H1 (cell line): ENCODE measurements around the gene IDI2. TPM values are rescaled to one million over a fixed set of nuclear protein-coding genes. Genes with fewer than 3 reads are reported as not detected.

Experiments used
- CTCF ChIA-PET: fragments of 300-600 bp; sonication (Branson Sonifier 250); formaldehyde crosslinking; loops from one replicate; lab custom pipeline; 2021; ENCODE audit not compliant: partially characterized antibody; lab: Charles Lee
- POLR2A ChIA-PET: fragments of 300-600 bp; sonication (Branson Sonifier 250); formaldehyde crosslinking; loops from one replicate; lab custom pipeline; 2021; ENCODE audit warnings: inconsistent platforms; ENCODE audit not compliant: partially characterized antibody; lab: Charles Lee
- DNase-seq, 2 experiments: peaks; one replicate each; pipeline versions ENCODE4 v3.0.0 to v3.0.0-alpha.2; 2010 to 2022; ENCODE audit warnings: low spot score in 2 of 2, low read depth in 1 of 2, mixed read lengths in 1 of 2
- FAIRE-seq: peaks from 2 replicates; lab custom pipeline; 2011; peaks lifted over from hg19 to GRCh38; lab: Jason Lieb, UNC
- H2AFZ ChIP-seq: 2 replicates; pipeline ENCODE4 v1.8.1; 2012; ENCODE audit warnings: low read length, inconsistent platforms
- H2AK5ac ChIP-seq: 2 replicates; pipeline ENCODE4 v1.6.1; 2013; ENCODE audit warnings: low read depth, low read length
- H2BK120ac ChIP-seq: replicated peaks from 2 replicates; pipeline ENCODE3; 2013; ENCODE audit warnings: low read depth, low read length, inconsistent platforms
- H2BK12ac ChIP-seq: 2 replicates; pipeline ENCODE4 v1.6.1; 2013; ENCODE audit warnings: low read depth, low read length
- H2BK15ac ChIP-seq: 2 replicates; pipeline ENCODE4 v1.6.1; 2013; ENCODE audit warnings: low read length
- H2BK20ac ChIP-seq: 2 replicates; pipeline ENCODE4 v1.6.1; 2013; ENCODE audit warnings: low read length
- H2BK5ac ChIP-seq: 2 replicates; pipeline ENCODE4 v1.6.1; 2013; ENCODE audit warnings: low read depth, low read length
- H3K14ac ChIP-seq: 2 replicates; pipeline ENCODE4 v1.6.1; 2013; ENCODE audit warnings: inconsistent platforms; ENCODE audit not compliant: insufficient read length
- H3K18ac ChIP-seq: 2 replicates; pipeline ENCODE4 v1.6.1; 2013; ENCODE audit warnings: low read length; ENCODE audit errors: extremely low read depth
- H3K23ac ChIP-seq: 2 replicates; pipeline ENCODE4 v1.6.1; 2013; ENCODE audit warnings: inconsistent platforms; ENCODE audit not compliant: insufficient read length
- H3K23me2 ChIP-seq: 2 replicates; pipeline ENCODE4 v1.6.1; 2013; ENCODE audit warnings: low read depth, low read length
- H3K27ac ChIP-seq: 2 replicates; pipeline ENCODE4 v1.6.1; 2011; ENCODE audit warnings: low read depth, low read length, inconsistent platforms
- H3K27me3 ChIP-seq, 4 experiments: replicated peaks in 1 of 4; 1 replicate in 1 of 4; 2 replicates in 3 of 4; pipeline versions ENCODE4 v1.6.1 to v1.8.1; 2011 to 2013; ENCODE audit warnings: low read length in 3 of 4, mild to moderate bottlenecking in 3 of 4, inconsistent platforms in 2 of 4, mixed read lengths in 2 of 4, moderate library complexity in 1 of 4; ENCODE audit not compliant: control insufficient read depth in 3 of 4, insufficient read depth in 3 of 4; ENCODE audit errors: extremely low read depth in 1 of 4
- H3K36me3 ChIP-seq, 4 experiments: 2 replicates each; pipeline versions ENCODE4 v1.6.1 to v1.8.1; 2011 to 2013; ENCODE audit warnings: mild to moderate bottlenecking in 4 of 4, low read length in 3 of 4, moderate library complexity in 2 of 4, control low read depth in 1 of 4, inconsistent platforms in 1 of 4; ENCODE audit not compliant: insufficient read depth in 4 of 4, control insufficient read depth in 2 of 4
- H3K4ac ChIP-seq: replicated peaks from 2 replicates; pipeline ENCODE3; 2013; ENCODE audit warnings: low read length, low read depth, mixed read lengths, inconsistent platforms; ENCODE audit not compliant: insufficient read length
- H3K4me1 ChIP-seq, 4 experiments: replicated peaks in 1 of 4; 1 replicate in 1 of 4; 2 replicates in 3 of 4; pipeline versions ENCODE4 v1.6.1 to v1.8.1; 2011 to 2013; ENCODE audit warnings: low read length in 3 of 4, inconsistent platforms in 2 of 4, mixed read lengths in 1 of 4; ENCODE audit not compliant: insufficient read depth in 4 of 4, control insufficient read depth in 3 of 4
- H3K4me2 ChIP-seq, 2 experiments: 2 replicates each; pipeline versions ENCODE4 v1.6.1 to v1.8.1; 2011 to 2013; ENCODE audit warnings: low read depth in 2 of 2, low read length in 2 of 2, control low read depth in 1 of 2, inconsistent platforms in 1 of 2, mild to moderate bottlenecking in 1 of 2; ENCODE audit not compliant: insufficient read depth in 1 of 2
- H3K4me3 ChIP-seq, 4 experiments: fragments of 200-600, 300-600 bp in 1 of 4; sonication (generic), shearing (Covaris generic), sonication (Bioruptor Twin) in 1 of 4; 2 replicates each; pipeline versions ENCODE4 v1.5.1 to v1.8.1; 2011 to 2016; ENCODE audit warnings: low read length in 4 of 4, low read depth in 3 of 4, control low read depth in 2 of 4, inconsistent platforms in 2 of 4, mild to moderate bottlenecking in 2 of 4, mixed read lengths in 1 of 4, moderate library complexity in 1 of 4; ENCODE audit not compliant: insufficient read depth in 2 of 4; ENCODE audit errors: extremely low read depth in 1 of 4
- H3K56ac ChIP-seq: replicated peaks from 2 replicates; pipeline ENCODE3; 2013; ENCODE audit warnings: low read depth, mild to moderate bottlenecking, mixed read lengths, low read length, inconsistent platforms; ENCODE audit not compliant: insufficient read length
- H3K79me1 ChIP-seq: 2 replicates; pipeline ENCODE4 v1.6.1; 2013; ENCODE audit warnings: low read depth, low read length, control low read depth
- H3K79me2 ChIP-seq, 2 experiments: 2 replicates each; pipeline versions ENCODE4 v1.6.1 to v1.8.1; 2012 to 2013; ENCODE audit warnings: low read length in 2 of 2, mild to moderate bottlenecking in 2 of 2, inconsistent platforms in 1 of 2; ENCODE audit not compliant: insufficient read depth in 2 of 2, control insufficient read depth in 1 of 2
- H3K9ac ChIP-seq, 4 experiments: replicated peaks in 1 of 4; 1 replicate in 1 of 4; 2 replicates in 3 of 4; pipeline versions ENCODE4 v1.6.1 to v1.8.1; 2011 to 2013; ENCODE audit warnings: low read depth in 3 of 4, low read length in 3 of 4, control low read depth in 2 of 4, mild to moderate bottlenecking in 2 of 4, moderate library complexity in 2 of 4, inconsistent platforms in 1 of 4; ENCODE audit errors: extremely low read depth in 1 of 4
- H3K9me3 ChIP-seq, 2 experiments: 2 replicates each; pipeline versions ENCODE4 v1.6.1 to v1.8.1; 2012 to 2013; ENCODE audit warnings: mild to moderate bottlenecking in 2 of 2, moderate library complexity in 2 of 2, control low read depth in 1 of 2, inconsistent platforms in 1 of 2, low read depth in 1 of 2, low read length in 1 of 2, mixed read lengths in 1 of 2; ENCODE audit not compliant: insufficient read depth in 2 of 2
- H4K20me1 ChIP-seq, 2 experiments: replicated peaks in 1 of 2; 2 replicates each; pipeline versions ENCODE3 to v1.8.1; 2011 to 2013; ENCODE audit warnings: inconsistent platforms in 2 of 2, low read length in 2 of 2, mild to moderate bottlenecking in 1 of 2; ENCODE audit not compliant: insufficient read depth in 2 of 2, control insufficient read depth in 1 of 2
- H4K5ac ChIP-seq: 2 replicates; pipeline ENCODE4 v1.6.1; 2013; ENCODE audit warnings: low read length, low read depth, mixed read lengths, inconsistent platforms; ENCODE audit not compliant: insufficient read length
- H4K8ac ChIP-seq: 2 replicates; pipeline ENCODE4 v1.8.0; 2013; ENCODE audit warnings: mild to moderate bottlenecking, moderate library complexity, low read length, inconsistent platforms; ENCODE audit not compliant: insufficient read depth; ENCODE audit errors: extremely low read depth
- H4K91ac ChIP-seq: replicated peaks from 2 replicates; pipeline ENCODE3; 2013; ENCODE audit warnings: low read length, mixed read lengths, inconsistent platforms; ENCODE audit not compliant: insufficient read length
- GABPA ChIP-seq: IDR thresholded peaks from 2 replicates; pipeline ENCODE4 v1.6.1; 2011; ENCODE audit warnings: mild to moderate bottlenecking, low read length, moderate library complexity, borderline replicate concordance; ENCODE audit not compliant: insufficient read depth
- RAD21 ChIP-seq, 2 experiments: IDR thresholded peaks in 1 of 2; conservative IDR thresholded peaks in 1 of 2; 2 replicates each; pipeline ENCODE4 v1.6.1; 2011; ENCODE audit warnings: low read depth in 2 of 2, low read length in 2 of 2, improper control_type of control experiment in 1 of 2, inconsistent platforms in 1 of 2, mild to moderate bottlenecking in 1 of 2, moderate library complexity in 1 of 2
- RNF2 ChIP-seq: fragments of 200-900, 300-1000 bp; sonication (generic); IDR thresholded peaks from 2 replicates; pipeline ENCODE4 v1.7.1; 2016; ENCODE audit warnings: borderline replicate concordance, low read depth, mild to moderate bottlenecking, antibody characterized with exemption, low read length; ENCODE audit not compliant: poor library complexity, severe bottlenecking; ENCODE audit errors: missing control alignments
- WGBS, 2 experiments: shearing (Covaris generic) in 1 of 2; methylation state at CpG; one replicate each; pipeline versions ENCODE4 v1.1.6 to v1.1.7; 2013 to 2015; ENCODE audit warnings: low lambda C conversion rate in 2 of 2, mixed read lengths in 2 of 2, inconsistent platforms in 1 of 2, low coverage in 1 of 2, missing lambda C conversion rate in 1 of 2; ENCODE audit not compliant: insufficient replicate concordance in 2 of 2, insufficient coverage in 1 of 2, insufficient read length in 1 of 2; ENCODE audit errors: extremely low coverage in 1 of 2, missing lambda C conversion rate in 1 of 2; 5-methylcytosine and 5-hydroxymethylcytosine counted together
- polyA plus RNA-seq, 7 experiments: library from polyadenylated mRNA; depleted of rRNA in 3 of 7; stranded (reverse) in 5 of 7; unstranded in 2 of 7; fragments of >200 nt in 5 of 7; fragments of 200-250 nt in 2 of 7; gene quantifications; 1 replicate in 5 of 7; 2 replicates in 1 of 7; 4 replicates in 1 of 7; pipeline versions ENCODE4 v1.2.1 to v1.2.3, GENCODE V29; 2011 to 2013; ENCODE audit warnings: missing spikeins in 2 of 7, mixed read lengths in 2 of 7
- total RNA-seq: library from RNA; stranded (reverse); fragmentation: NEBNext Ultra II Directional; extraction: Animal tissue kit (Norgen Biotek cat#: 25700); gene quantifications from 2 replicates; pipeline ENCODE4 v1.2.1, GENCODE V29; 2021
- TF ChIP-seq, protein P1 (sequence below), 3 experiments: IDR thresholded peaks; 1 replicate in 2 of 3; 2 replicates in 1 of 3; pipeline versions ENCODE4 v1.5.1 to v1.6.1; 2011; ENCODE audit warnings: low read length in 3 of 3, mild to moderate bottlenecking in 3 of 3, inconsistent platforms in 2 of 3, low read depth in 1 of 3, moderate library complexity in 1 of 3; ENCODE audit not compliant: insufficient read depth in 1 of 3; ENCODE audit errors: control extremely low read depth in 1 of 3

Gene IDI2
- total and polyA plus RNA-seq, 2 of the 8 experiments (the other 6 are each of a cell fraction or from before 2014, with no cell fraction given) = not detected

DNA sequence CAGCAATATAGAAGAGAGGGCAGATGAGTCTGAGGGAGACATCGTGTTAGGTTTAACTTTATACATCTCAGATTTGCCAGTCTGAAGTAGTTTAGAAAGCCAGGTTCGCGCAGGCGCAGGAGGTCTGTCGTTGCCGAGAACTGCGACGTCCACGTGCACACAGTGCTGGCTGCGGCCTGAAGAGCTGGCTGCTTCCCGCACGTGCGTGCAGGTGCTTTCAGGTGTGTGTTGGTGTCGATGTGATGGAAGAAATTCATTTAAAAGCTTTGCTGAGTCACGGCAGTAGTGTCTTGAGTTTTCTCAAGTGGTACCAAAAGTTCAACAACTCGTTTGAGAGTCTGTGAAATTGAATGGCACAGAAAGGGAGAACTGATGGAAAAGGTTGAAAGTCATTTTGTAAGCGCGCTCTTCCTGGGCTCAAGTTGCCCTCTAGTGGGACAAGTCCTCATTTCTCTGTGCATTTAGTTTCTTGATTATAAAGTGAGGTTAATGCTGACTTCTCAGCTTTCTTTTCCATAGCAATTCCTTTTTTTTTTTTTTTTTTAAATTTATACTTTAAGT lies 49.2 kb upstream of the IDI2 start:
- H2AFZ ChIP-seq = no peak overlapping the region
- no peak overlapping the region for H3K23ac ChIP-seq
- no peaks in the 10 kb centered on the region; the same call in 1 of the 2 replicates for H3K79me1 ChIP-seq
- H4K5ac ChIP-seq = no peak overlapping the region
- no peak overlapping the region for H2BK12ac ChIP-seq
- no peak overlapping the region for H3K9ac ChIP-seq
- peaks cover 0 to 3% (median 0%) of the 10 kb centered on the region in 4 experiments; a peak in 1 of 7 replicates for H3K4me1 ChIP-seq
- H3K36me3 ChIP-seq = peaks cover 0 to 27% (median 3%) of the 10 kb centered on the region in 4 experiments; a peak in 7 of 8 replicates
- no peaks in the 10 kb centered on the region for H3K23me2 ChIP-seq
- no peak overlapping the region for H2BK120ac ChIP-seq
- H4K91ac ChIP-seq = no peak overlapping the region
- H4K8ac ChIP-seq = no peak overlapping the region; the same call in 1 of the 2 replicates
- H3K4me2 ChIP-seq = no peak overlapping the region
- POLR2A ChIA-PET = interaction anchor here (0.5 kb wide), 1 partner anchor 152 kb away, joined by 3 read pairs; no protein-coding TSS in a partner anchor
- no peak overlapping the region for H3K4me3 ChIP-seq
- WGBS, 2 experiments = 94% methylated on average over 18 of the region's 18 CpGs; no CpG with 5 or more reads in 1 of the 2 experiments
- DNase-seq (peak in 1 of 2 experiments; percentile 37), FAIRE-seq (no peak)
- H3K4ac ChIP-seq = no peak overlapping the region
- peaks cover 0 to 5% of the 10 kb centered on the region in 2 experiments for H4K20me1 ChIP-seq
- no peaks in the 10 kb centered on the region for H3K79me2 ChIP-seq
- TF ChIP-seq RAD21 (IDR thresholded peaks at IDR 0.05 in 1 of 2, conservative IDR thresholded peaks at IDR 0.05 in 1 of 2; ENCODE audit: low read depth in 2 of 2, low read length in 2 of 2) (peak; percentile 36 to 39; a peak in 3 of 4 replicates), GABPA (no peak), RNF2 (no peak)
- TF ChIP-seq, protein P1, sequence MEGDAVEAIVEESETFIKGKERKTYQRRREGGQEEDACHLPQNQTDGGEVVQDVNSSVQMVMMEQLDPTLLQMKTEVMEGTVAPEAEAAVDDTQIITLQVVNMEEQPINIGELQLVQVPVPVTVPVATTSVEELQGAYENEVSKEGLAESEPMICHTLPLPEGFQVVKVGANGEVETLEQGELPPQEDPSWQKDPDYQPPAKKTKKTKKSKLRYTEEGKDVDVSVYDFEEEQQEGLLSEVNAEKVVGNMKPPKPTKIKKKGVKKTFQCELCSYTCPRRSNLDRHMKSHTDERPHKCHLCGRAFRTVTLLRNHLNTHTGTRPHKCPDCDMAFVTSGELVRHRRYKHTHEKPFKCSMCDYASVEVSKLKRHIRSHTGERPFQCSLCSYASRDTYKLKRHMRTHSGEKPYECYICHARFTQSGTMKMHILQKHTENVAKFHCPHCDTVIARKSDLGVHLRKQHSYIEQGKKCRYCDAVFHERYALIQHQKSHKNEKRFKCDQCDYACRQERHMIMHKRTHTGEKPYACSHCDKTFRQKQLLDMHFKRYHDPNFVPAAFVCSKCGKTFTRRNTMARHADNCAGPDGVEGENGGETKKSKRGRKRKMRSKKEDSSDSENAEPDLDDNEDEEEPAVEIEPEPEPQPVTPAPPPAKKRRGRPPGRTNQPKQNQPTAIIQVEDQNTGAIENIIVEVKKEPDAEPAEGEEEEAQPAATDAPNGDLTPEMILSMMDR (IDR thresholded peaks at IDR 0.05; ENCODE audit: control extremely low read depth in 1 of 3, insufficient read depth in 1 of 3, low read depth in 1 of 3, low read length in 3 of 3) = peak in 2 of 3 experiments; percentile 18 to 35; a peak in 2 of 4 replicates
- no peak overlapping the region for H3K56ac ChIP-seq
- H2BK20ac ChIP-seq = no peak overlapping the region
- H2BK5ac ChIP-seq = no peak overlapping the region
- no peaks in the 10 kb centered on the region for H3K27me3 ChIP-seq
- no peak overlapping the region for H2BK15ac ChIP-seq
- H3K9me3 ChIP-seq = no peaks in the 10 kb centered on the region
- CTCF ChIA-PET = interaction anchor here (0.6 to 2.7 kb wide), 13 partner anchors 9 to 450 kb away, joined by 3 to 15 read pairs (median 4); no protein-coding TSS in a partner anchor
- H3K14ac ChIP-seq = no peak overlapping the region
- H2AK5ac ChIP-seq = no peak overlapping the region
- H3K27ac ChIP-seq = no peak overlapping the region
- no peak overlapping the region for H3K18ac ChIP-seq
